DND-41 (cell line): ENCODE results near the gene STC2.

Experiments
- ATAC-seq: fragments of 200-7000 bp; cut with Tn5 transposase; 3 replicates; pipeline ENCODE4 v1.9.1; 2021; ENCODE audit warnings: low read depth; ENCODE audit not compliant: insufficient read depth
- DNase-seq: peaks from one replicate; pipeline ENCODE4 v3.0.0-alpha.2; 2020
- H2AFZ ChIP-seq: 2 replicates; pipeline ENCODE4 v1.6.0; 2012; ENCODE audit warnings: low read depth, low read length
- H3K27ac ChIP-seq: 2 replicates; pipeline ENCODE4 v1.5.1; 2012; ENCODE audit warnings: low read length, inconsistent platforms
- H3K27me3 ChIP-seq: fragments of 200-600 bp; sonication (generic); 2 replicates; pipeline ENCODE4 v1.6.0; 2012; ENCODE audit warnings: low read length, mild to moderate bottlenecking, inconsistent platforms; ENCODE audit not compliant: insufficient read depth, poor library complexity
- H3K36me3 ChIP-seq: 2 replicates; pipeline ENCODE4 v1.5.1; 2012; ENCODE audit warnings: low read length, inconsistent platforms; ENCODE audit not compliant: insufficient read depth
- H3K4me1 ChIP-seq: 2 replicates; pipeline ENCODE4 v1.5.1; 2012; ENCODE audit warnings: mild to moderate bottlenecking, low read length; ENCODE audit not compliant: insufficient read depth
- H3K4me2 ChIP-seq: 2 replicates; pipeline ENCODE4 v1.6.0; 2012; ENCODE audit warnings: mild to moderate bottlenecking, moderate library complexity, low read length, inconsistent platforms; ENCODE audit not compliant: insufficient read depth
- H3K4me3 ChIP-seq, 2 experiments: fragments of 200-600 bp in 1 of 2; shearing (Covaris generic) in 1 of 2; 2 replicates each; pipeline ENCODE4 v1.5.1; 2012 to 2016; ENCODE audit warnings: inconsistent platforms in 2 of 2, low read length in 2 of 2, mild to moderate bottlenecking in 2 of 2, low read depth in 1 of 2, moderate library complexity in 1 of 2
- H3K79me2 ChIP-seq: 2 replicates; pipeline ENCODE4 v1.6.0; 2012; ENCODE audit warnings: low read length, inconsistent platforms; ENCODE audit not compliant: insufficient read depth
- H3K9ac ChIP-seq: 2 replicates; pipeline ENCODE4 v1.6.0; 2012; ENCODE audit warnings: low read depth, mild to moderate bottlenecking, inconsistent platforms, low read length, moderate library complexity
- H3K9me3 ChIP-seq: 2 replicates; pipeline ENCODE4 v1.5.1; 2012; ENCODE audit warnings: low read length, moderate library complexity, mild to moderate bottlenecking, inconsistent platforms; ENCODE audit not compliant: insufficient read depth, severe bottlenecking
- H4K20me1 ChIP-seq: 2 replicates; pipeline ENCODE4 v1.6.0; 2012; ENCODE audit warnings: low read length; ENCODE audit not compliant: insufficient read depth
- EZH2 ChIP-seq: IDR thresholded peaks from 3 replicates; pipeline ENCODE4 v1.6.1; 2012; ENCODE audit warnings: borderline replicate concordance, low read depth, mild to moderate bottlenecking, moderate library complexity, low read length, inconsistent platforms; ENCODE audit not compliant: severe bottlenecking
- TF ChIP-seq, protein P1 (sequence below): IDR thresholded peaks from 2 replicates; pipeline ENCODE4 v1.5.1; 2012; ENCODE audit warnings: borderline replicate concordance, low read length, moderate library complexity, mild to moderate bottlenecking; ENCODE audit not compliant: poor library complexity, severe bottlenecking; ENCODE audit errors: extremely low read depth

Gene STC2

DNA sequence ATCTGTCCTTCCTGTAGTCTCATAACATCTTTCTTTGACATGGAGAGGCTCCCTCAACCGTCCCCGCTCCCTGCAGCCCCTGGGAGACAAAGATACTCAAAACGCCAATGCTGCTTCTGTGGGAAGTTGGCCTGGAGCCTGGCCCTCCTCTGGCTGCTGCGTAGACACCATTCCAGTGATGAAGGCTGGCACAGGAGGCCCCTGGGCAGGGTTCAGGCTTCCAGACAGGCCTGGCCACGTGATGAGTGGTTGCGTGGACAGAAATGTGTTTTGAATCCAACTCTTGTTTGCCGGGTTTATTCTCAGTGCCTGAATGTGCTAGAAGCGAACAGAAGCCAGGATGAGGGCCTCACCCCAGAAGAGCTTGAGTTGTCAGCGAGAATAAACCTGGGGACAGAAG, 50.0 kb downstream of the STC2 start:
- no peak for ATAC-seq
- DNase-seq = no peak
- Histone ChIP-seq H3K4me1 (no peaks in the 10 kb centered on the region), H3K27ac (no peak overlapping the region), H3K9me3 (no peaks in the 10 kb centered on the region), H3K4me3 (no peak overlapping the region), H3K79me2 (no peaks in the 10 kb centered on the region), H2AFZ (no peak overlapping the region), H3K27me3 (peaks cover 8% of the 10 kb centered on the region), H4K20me1 (no peaks in the 10 kb centered on the region), H3K36me3 (no peaks in the 10 kb centered on the region), H3K9ac (no peak overlapping the region), H3K4me2 (no peak overlapping the region)
- no peak for TF ChIP-seq EZH2
- TF ChIP-seq, protein P1, sequence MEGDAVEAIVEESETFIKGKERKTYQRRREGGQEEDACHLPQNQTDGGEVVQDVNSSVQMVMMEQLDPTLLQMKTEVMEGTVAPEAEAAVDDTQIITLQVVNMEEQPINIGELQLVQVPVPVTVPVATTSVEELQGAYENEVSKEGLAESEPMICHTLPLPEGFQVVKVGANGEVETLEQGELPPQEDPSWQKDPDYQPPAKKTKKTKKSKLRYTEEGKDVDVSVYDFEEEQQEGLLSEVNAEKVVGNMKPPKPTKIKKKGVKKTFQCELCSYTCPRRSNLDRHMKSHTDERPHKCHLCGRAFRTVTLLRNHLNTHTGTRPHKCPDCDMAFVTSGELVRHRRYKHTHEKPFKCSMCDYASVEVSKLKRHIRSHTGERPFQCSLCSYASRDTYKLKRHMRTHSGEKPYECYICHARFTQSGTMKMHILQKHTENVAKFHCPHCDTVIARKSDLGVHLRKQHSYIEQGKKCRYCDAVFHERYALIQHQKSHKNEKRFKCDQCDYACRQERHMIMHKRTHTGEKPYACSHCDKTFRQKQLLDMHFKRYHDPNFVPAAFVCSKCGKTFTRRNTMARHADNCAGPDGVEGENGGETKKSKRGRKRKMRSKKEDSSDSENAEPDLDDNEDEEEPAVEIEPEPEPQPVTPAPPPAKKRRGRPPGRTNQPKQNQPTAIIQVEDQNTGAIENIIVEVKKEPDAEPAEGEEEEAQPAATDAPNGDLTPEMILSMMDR = no peak

DNA sequence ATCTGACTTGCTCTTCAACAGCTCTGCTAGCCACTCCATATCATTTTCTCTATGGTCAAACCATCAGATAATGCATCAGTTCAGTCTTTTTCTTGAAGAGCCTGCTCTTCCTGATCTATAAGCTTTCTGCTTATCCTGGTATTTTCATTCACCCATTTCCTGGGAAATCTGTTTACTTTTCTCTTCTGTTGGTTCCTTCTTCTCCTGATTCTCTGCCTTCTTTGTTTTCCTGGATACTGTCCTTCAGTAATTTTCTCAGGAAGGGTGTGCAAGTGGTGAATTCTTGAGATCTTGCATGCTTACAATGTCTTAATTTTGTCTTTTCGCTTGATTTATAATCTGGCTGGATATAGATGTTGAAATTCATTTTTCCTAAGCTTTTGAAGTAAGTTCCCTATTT, 53.4 kb downstream of the STC2 start:
- H3K9me3 ChIP-seq = no peaks in the 10 kb centered on the region
- no peak overlapping the region for H3K4me2 ChIP-seq
- H3K9ac ChIP-seq = no peak overlapping the region
- H4K20me1 ChIP-seq = no peaks in the 10 kb centered on the region
- TF ChIP-seq, protein P1 = no peak
- TF ChIP-seq EZH2 = no peak
- H3K4me1 ChIP-seq = no peaks in the 10 kb centered on the region
- H3K4me3 ChIP-seq = no peak overlapping the region
- H3K27ac ChIP-seq = no peak overlapping the region
- H3K27me3 ChIP-seq = peaks cover 3% of the 10 kb centered on the region
- H3K36me3 ChIP-seq = no peaks in the 10 kb centered on the region
- H2AFZ ChIP-seq = no peak overlapping the region
- ATAC-seq (no peak), DNase-seq (no peak)
- H3K79me2 ChIP-seq = no peaks in the 10 kb centered on the region

DNA sequence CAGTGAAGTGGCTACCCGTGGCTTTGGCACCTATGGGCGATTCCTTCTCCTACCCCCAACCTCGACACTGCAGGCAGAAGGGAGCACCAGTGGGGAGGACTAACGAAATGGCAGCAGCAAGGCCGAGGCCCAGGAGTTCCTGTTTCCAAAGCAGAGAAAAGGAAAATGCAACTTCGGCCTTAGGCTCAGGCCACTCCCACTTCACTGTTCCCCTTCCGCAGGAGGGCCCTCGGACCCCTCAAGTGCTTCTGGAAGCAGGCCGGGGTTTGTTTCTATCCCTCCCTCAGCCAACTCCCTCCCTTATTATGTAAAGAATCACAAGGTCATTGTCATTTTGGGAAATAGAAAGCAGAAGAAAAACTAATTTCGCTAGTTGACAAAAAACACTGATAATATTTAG, 56.8 kb downstream of the STC2 start:
- H3K27me3 ChIP-seq = peaks cover 12% of the 10 kb centered on the region
- no peak overlapping the region for H2AFZ ChIP-seq
- H3K27ac ChIP-seq = no peak overlapping the region
- H4K20me1 ChIP-seq = no peaks in the 10 kb centered on the region
- no peaks in the 10 kb centered on the region for H3K4me1 ChIP-seq
- ATAC-seq (no peak), DNase-seq (no peak)
- H3K79me2 ChIP-seq = no peaks in the 10 kb centered on the region
- H3K4me2 ChIP-seq = no peak overlapping the region
- H3K36me3 ChIP-seq = no peaks in the 10 kb centered on the region
- H3K4me3 ChIP-seq = no peak overlapping the region
- no peak for TF ChIP-seq EZH2
- TF ChIP-seq, protein P1 = no peak
- H3K9ac ChIP-seq = no peak overlapping the region
- H3K9me3 ChIP-seq = no peaks in the 10 kb centered on the region
